ENCODE measurements around the gene RRBP1.

GRCh38 chr20:17608701-17609497 is 73.1 kb downstream of the RRBP1 start:
- no peak for TF ChIP-seq CTCF (conservative IDR thresholded peaks at IDR 0.05 in 1 of 2, IDR thresholded peaks at IDR 0.05 in 1 of 2; ENCODE audit: extremely low read depth in 1 of 2, insufficient read depth in 1 of 2, low read depth in 1 of 2, low read length in 2 of 2)
- TF ChIP-seq EZH2 (IDR thresholded peaks at IDR 0.05; ENCODE audit: borderline replicate concordance, low read length): no peak
